Measurements from ENCODE around the gene ERP44.
"Not testable (repeated sequence)": the region's sequence is repeated elsewhere in the genome, so short reads cannot be mapped to it uniquely, and the experiment has no call there.

The ERP44 gene

GRCh38 chr9:99998866-99999265 lies 99.9 kb downstream of the ERP44 start:
- DNase-seq = no peak

DNA sequence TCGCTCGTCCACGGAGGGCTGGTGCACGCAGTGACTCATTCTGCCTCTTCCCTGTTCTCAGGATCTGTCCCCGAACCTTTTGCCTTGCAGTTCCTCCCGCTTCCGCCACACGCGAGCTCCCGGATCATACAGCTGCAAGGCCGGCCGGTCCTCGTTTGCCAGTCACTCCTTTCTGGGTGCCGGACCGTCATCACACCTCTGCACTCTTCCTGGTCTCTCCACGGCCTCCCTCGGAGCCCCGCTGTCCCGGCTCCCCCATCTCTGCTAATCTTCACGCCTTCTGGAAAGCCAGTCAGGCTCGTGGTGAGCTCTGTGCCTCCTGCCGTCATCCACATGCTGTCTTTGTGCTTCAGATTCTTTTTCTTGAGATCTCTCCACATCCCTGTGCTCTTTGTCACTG lies 100.5 kb downstream of the ERP44 start:
- no peak for DNase-seq

DNA sequence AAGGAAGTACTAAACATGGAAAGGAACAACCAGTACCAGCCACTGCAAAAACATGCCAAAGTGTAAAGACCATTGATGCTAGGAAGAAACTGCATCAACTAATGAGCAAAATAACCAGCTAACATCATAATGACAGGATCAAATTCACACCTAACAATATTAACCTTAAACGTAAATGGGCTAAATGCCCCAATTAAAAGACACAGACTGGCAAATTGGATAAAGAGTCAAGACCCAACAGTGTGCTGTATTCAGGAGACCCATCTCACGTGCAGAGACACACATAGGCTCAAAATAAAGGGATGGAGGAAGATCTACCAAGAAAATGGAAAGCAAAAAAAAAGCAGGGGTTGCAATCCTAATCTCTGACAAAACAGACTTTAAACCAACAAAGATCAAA lies 108.3 kb downstream of the ERP44 start:
- not testable (repeated sequence) for DNase-seq

GRCh38 chr9:99986642-99987041 lies 112.2 kb downstream of the ERP44 start:
- DNase-seq = no peak

GRCh38 chr9:99980598-99980997 lies 118.2 kb downstream of the ERP44 start:
- no peak for DNase-seq

GRCh38 chr9:99978221-99978620 lies 120.6 kb downstream of the ERP44 start:
- no peak for DNase-seq

- no peak for DNase-seq
Observed at GRCh38 chr9:99977033-99977792, 121.6 kb downstream of the ERP44 start.

DNA sequence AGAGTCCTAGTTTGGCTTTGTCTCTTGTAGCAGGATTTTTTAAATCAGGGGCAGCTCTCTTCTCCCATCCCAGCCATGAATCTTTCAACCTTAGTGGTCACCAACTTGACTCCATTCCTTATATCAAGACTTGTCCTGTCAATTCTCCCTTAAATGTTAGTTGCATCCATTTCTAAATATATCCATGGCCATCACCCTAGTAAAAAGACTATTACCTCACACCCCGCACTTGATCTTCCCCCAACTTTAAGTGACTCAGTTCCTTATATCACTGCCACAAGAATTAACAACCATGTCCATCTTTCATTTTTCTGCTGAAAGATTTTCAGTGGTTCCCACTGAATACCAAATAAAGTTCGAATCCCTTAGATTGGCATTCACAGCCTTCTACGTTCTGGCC lies 125.3 kb downstream of the ERP44 start:
- DNase-seq = no peak

- no peak for DNase-seq
Observed at GRCh38 chr9:99971410-99971809, 127.4 kb downstream of the ERP44 start.

DNA sequence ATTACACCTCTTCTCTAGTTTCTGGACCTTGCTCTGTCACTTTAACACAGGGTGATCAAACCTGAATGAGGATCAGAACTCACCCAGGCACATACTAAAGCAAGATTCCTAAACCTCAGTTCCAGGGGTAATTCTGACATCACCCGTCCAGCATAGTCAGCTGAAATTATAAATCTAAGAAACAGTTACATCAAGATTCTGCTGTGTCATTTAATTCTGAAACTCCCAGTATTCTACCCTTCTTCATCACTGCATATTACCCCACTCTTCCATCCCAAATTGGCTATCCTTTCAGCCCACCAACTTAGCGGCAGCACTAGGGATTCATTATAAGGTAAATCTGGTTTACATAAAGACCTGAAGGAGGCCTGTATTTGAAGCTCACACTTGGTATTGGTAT lies 128.3 kb downstream of the ERP44 start:
- no peak for DNase-seq

GRCh38 chr9:99967457-99967856 lies 131.3 kb downstream of the ERP44 start:
- DNase-seq = no peak

DNA sequence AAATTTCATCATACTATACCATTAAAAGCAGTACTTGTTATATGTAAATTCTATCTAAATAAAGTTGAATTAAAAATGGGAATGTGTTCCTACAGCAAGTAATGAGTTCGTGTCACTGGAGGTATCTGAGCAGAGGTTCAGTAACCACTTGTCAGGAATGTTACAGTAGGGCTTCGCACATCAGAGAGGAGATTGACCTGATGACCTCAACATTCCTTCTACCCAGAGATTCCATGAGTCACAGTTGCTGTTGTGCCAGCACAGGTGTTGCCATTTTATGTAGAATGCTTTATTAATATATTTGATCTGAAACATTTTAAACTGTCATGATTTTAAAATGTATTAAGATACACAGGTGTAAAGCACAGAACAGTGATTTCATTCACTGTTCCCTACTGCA lies 132.1 kb downstream of the ERP44 start:
- DNase-seq = no peak

- DNase-seq = no peak
Observed at GRCh38 chr9:99966001-99966400, 132.8 kb downstream of the ERP44 start.

DNA sequence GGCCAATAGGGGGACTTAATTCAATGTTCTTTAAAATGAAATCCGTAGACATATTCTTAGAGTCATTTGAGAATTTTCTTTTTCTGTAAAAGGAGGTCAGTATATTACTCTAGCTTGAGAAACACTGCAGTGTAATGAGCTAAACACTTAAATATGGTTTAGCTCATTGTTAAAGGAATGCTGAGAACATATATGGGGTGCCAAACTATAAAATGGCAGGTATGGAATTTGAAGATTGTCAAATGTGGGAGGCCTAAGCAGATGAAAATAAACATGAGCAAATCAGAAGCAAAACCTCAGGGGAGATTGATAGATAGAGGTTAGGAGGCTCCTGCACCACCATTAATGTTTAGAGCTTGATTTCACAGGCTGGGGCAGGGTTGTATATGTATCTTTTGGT lies 134.5 kb downstream of the ERP44 start:
- no peak for DNase-seq

GRCh38 chr9:99962680-99963261 lies 136.0 kb downstream of the ERP44 start:
- DNase-seq = no peak

- no peak for DNase-seq
Observed at GRCh38 chr9:99955606-99956005, 143.2 kb downstream of the ERP44 start.

- no peak for DNase-seq
Observed at GRCh38 chr9:99954819-99955218, 144.0 kb downstream of the ERP44 start.

DNA sequence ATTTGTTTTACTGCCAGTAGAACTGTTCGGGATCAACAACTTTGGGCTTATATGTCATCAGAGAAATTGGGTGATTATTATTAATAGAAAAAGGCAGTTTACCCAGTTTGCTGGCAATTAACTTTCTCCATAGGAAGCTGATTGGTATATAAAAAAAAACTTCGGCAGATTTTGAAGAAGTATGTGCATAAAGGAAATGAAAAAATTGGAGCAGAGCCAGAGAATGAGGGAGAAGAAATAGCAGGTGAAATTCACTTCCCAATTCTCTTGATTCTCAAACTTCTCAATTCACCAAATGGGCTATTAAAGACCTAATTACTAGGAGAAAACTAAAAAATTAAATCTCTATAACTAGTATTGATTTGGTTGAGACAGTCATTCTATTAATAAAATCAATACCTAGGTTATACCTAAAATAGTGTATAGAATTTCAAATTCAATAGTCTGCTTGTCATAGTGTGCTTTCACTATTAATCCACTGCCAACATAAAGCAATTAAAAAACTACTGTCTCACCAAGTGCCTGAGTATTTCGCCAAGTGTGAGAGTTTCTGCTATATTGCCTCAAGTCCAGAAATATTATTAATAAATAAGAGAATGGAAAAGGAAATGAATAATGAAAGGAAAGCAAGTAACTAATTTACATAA lies 144.8 kb downstream of the ERP44 start:
- DNase-seq = no peak

DNA sequence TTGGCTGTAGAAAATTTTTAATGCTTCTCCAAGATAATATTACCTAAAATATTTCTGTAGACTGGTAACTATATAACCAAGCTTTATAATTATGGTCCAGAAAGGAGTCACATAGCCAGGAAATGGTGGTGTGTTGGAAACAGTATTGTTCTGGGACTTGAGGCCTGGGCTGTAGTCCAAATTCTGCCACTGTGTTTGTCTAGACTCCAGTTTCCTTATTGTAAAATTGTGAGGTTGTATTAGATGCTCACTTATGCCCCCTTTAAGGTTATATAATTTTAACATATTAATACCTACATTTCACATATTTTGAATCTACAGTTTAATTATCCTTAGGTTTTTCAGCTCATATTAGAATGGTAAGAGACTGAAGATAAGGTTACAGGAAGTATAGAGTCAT lies 149.9 kb downstream of the ERP44 start:
- peak; percentile 21 for DNase-seq

DNA sequence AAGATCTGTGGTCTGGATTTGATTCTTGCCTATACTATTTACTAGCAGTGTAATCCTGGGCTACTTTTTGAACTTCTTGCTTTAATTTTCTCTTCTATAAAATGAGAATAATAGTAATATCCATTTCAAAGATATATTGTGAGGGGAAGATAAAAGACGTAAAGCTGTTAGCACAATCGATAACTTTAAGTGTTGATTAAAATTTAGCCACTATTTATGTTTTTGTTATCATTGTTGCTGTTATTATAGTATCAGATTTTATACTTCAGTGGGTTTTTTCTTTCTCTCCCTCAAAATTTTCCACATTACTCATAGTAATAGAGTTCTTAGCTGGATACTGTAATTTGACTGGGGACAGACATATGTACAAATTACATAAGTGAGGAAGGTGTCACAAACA lies 150.3 kb downstream of the ERP44 start:
- no peak for DNase-seq

- DNase-seq = no peak
Observed at GRCh38 chr9:99947395-99947794, 151.4 kb downstream of the ERP44 start.

DNA sequence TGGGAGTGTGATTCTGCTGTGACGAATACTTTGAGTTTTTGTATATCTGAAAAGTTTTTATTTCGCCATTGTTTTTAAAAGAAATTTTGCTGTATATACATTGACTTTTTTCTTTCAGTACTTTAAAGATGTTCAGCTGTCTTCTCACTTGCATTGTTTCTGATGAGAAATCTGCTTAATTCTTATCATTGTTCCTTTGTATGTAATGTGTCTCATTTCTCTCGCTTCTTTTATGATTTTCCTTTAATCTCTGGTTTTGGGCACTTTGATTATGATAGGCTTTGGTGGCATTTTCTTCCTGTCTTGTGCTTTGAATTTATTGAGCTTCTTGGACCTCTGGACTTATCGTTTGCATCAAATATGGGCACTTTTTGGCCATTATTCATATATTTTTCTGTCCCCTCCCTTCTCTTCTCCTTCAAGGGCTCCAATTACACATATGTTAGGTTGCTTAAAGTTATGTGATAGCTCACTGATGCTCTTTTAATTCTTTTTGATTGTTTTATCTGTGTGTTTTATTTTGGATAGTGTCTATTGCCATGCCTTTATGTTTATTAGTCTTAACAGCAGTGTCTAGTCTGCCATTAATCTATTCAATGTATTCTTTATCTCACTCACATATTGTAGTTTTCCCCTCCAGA lies 161.7 kb downstream of the ERP44 start:
- DNase-seq = no peak

DNA sequence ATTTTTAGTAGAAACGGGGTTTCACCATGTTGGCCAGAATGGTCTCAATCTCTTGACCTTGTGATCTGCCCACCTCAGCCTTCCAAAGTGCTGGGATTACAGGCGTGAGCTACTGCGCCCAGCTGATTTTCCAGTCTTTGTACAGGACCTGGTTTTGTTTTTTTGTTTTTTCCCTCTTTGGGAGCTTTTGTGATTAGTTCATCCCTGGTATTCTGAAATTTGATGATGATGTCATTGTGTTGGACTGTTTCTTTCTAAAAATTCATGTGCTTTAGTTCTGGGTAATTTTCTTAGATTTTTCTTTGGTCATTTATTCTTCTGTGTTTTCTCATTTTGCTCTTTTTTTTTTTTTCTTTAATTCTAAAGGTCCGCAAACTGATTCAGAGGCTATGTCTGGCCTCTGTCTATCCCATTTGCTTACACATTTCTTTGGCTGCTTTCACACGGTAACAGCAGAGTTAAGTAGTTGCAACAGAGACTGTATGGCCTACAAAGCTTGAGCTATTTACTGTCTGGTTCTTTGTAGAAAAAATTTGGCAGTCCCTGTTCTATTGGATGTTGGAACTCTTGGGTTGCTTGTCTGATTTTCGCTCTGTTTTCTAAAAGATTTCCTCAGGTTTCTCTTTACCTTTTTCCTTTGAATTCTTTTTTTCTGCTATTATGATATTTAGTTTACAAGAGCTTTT lies 167.5 kb downstream of the ERP44 start:
- DNase-seq = no peak
